T-helper 1 cell treated with Interleukin-12 subunit alpha and Interleukin-12 subunit beta and Interleukin-4 antibody, amounts not matched to agents 30 ng/mL and 1 ng/mL, for 36 hours (primary cell): Measurements from ENCODE around the gene HNRNPA3. TPM values are rescaled to one million over a fixed set of nuclear protein-coding genes. Genes with fewer than 3 reads are reported as not detected.
"Not testable (repeated sequence)": the region's sequence is repeated elsewhere in the genome, so short reads cannot be mapped to it uniquely, and the experiment has no call there.

Experiments used
- intact Hi-C: fragments of 100-400 bp; cut with micrococcal nuclease; formaldehyde crosslinking; loops from one replicate; pipeline ENCODE4 v1.15.1; 2024
- total RNA-seq: library from RNA; stranded (reverse); gene quantifications from 2 replicates; pipeline ENCODE4 v1.2.3, GENCODE V29; 2022

HNRNPA3 gene
- total RNA-seq, 1 donor from 2014 or later, result 295 TPM

GRCh38 chr2:177252808-177253531, 40.4 kb downstream of the HNRNPA3 start:
- intact Hi-C loops, result loop anchor here (1.0 kb wide), 3 partner anchors 10 to 40 kb away; no protein-coding TSS in a partner anchor

DNA sequence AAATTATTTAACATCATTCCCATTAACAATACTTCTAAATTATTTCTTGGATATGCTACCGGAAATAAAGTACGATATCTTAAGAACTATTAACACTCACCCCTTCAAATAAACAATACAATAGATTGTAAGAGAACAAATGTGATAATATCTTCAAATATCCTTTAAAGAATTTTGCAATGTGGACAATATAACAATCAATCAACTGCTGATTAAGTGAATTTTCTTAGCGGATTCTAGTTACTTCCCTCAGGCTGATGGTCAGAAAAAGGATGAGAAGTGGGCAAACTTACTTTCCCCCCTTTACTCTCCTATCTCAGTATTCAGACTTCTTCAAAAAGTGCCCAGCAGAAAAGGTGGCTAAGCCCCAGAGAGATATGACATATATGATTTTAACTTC, 41.1 kb downstream of the HNRNPA3 start:
- intact Hi-C loops, result no loop called here

DNA sequence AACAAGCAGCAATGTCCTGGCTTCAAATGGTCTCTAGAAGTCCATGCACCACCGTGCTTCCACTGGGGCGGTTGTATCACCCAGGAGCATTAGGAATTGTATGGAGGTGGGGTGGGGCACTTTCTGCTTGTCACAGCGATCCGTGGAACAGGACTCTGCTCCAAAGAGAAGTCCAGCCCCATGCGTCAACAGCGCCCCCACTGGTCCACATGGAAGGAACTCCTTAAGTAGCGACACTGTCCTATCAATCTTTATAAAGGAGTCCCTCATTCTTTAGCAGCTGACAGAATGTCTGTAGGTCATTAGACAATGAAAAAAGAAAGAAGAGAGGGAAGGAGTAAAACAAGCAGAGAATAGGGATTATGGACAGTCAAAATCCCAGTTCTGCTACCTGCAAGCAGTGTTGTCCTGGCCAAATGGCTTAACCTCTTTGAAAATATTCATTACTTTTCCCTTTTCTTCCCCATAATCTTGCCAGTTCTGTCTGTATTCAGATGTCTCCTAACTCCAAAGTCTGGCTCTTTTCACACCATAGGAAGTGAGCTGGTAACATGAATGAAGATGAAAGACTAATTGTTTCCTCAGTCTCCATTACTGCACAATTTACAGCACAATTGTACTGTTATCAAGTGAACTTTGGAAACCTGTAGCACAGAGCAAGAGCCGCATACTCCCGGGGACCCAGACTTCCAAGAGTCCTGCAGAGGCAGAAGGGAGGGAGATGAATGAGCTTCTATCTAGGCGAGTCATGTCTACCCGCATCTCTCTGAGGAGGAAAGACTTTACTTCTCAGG, 42.0 kb downstream of the HNRNPA3 start:
- intact Hi-C loops, result no loop called here

DNA sequence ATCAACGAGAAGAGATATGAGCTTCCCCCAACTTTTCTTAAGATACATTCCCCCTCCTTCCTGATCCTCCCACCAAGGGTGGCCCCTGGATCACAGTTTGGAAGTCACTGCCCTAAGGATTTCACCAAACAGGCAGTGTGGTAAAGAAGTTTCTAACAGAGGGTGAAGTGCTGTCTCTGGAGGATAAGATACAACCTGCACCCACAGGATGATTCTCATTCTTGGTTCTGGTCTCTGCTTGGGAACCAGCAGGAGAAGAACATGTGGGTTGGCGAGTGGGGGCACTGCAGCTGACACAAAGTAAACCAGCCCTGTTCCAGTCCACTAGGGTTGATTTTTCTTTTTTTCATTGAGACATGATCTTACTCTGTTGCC, 42.6 kb downstream of the HNRNPA3 start:
- intact Hi-C loops, result no loop called here

GRCh38 chr2:177256026-177256425, 43.4 kb downstream of the HNRNPA3 start:
- intact Hi-C loops, result no loop called here

GRCh38 chr2:177256695-177257094, 44.1 kb downstream of the HNRNPA3 start:
- intact Hi-C loops, result no loop called here

- intact Hi-C loops, result no loop called here
Observed at GRCh38 chr2:177257471-177257870, 44.9 kb downstream of the HNRNPA3 start.

GRCh38 chr2:177258059-177258458, 45.5 kb downstream of the HNRNPA3 start:
- intact Hi-C loops, result no loop called here

GRCh38 chr2:177260379-177260778, 47.8 kb downstream of the HNRNPA3 start:
- intact Hi-C loops, result no loop called here

GRCh38 chr2:177261116-177262060, 48.8 kb downstream of the HNRNPA3 start:
- intact Hi-C loops, result loop anchor here (2.0 kb wide), 2 partner anchors 329 to 1217 kb away; partner anchors contain the start of gene FKBP7

DNA sequence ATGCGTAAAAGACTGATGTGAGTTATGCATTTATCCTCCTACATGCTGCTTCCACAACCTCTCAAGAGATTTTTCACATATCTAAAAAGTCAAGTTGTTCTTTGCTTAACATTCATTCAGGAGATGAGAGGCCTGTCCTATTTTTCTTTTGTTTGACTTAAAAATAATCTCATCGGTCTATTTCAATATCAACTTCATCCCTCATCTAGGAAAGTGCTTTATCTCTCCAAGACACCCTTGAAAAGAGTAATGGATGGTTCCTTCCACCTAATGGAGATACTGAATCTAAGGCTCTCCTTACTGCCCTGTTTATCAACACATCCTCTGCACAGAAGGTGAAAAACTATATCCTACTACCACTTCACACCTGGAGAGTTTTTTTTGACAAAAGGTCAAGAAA, 49.5 kb downstream of the HNRNPA3 start:
- intact Hi-C loops, result loop anchor here (2.0 kb wide), 2 partner anchors 329 to 1217 kb away; partner anchors contain the start of gene FKBP7

DNA sequence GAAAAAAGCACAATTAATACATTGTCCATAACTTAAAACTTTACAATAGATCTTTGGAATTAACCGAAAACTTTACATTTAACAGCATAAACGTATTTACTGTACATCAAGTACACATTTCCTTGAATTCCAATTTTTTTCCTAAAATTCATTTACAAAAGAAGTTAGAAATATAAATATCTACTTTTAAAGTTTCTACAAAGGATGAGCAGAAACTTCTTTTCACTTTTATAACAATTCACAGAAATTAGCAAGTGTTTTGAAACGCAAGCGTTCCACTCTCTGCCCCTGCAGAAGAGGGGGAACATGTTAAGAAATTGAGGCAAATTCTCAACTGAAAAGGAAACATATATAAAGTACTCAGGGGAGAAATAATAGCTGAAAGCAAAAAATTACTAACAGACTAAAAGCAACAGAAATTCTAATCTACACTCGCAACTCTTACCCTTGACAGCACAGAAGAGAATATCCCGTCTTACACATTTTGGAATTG, 50.4 kb downstream of the HNRNPA3 start:
- intact Hi-C loops, result loop anchor here (1.0 to 2.0 kb wide), 12 partner anchors 11 to 1216 kb away; partner anchors contain the start of genes FKBP7 and HNRNPA3

GRCh38 chr2:177263451-177264208, 51.0 kb downstream of the HNRNPA3 start:
- intact Hi-C loops, result loop anchor here (1.0 to 2.0 kb wide), 12 partner anchors 11 to 1215 kb away; partner anchors contain the start of genes FKBP7 and HNRNPA3

DNA sequence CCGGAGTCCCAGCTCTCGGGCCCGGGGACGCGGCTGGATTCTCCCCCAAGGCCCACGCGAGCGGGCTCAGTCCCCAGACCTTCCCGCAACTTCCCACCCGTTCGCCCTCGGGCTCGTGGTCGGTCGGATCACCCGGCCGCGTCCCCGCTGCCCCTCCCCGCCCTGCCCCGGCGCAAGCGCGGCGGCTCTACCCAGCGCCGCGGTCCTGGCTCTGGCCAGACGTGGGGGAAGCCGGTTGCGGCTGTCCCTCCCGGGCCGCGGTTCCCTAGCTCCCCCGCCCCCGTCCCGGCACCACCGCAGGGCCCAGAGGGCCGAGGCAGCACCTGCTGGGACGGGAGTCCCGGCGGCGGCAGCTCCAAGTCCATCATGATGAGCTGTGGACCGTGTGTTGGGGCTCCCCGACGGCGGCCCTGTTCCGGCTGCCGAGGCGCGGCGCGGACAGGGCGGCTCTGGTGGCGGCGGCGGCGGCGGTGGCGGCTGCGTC, 51.7 kb downstream of the HNRNPA3 start:
- intact Hi-C loops, result no loop called here

DNA sequence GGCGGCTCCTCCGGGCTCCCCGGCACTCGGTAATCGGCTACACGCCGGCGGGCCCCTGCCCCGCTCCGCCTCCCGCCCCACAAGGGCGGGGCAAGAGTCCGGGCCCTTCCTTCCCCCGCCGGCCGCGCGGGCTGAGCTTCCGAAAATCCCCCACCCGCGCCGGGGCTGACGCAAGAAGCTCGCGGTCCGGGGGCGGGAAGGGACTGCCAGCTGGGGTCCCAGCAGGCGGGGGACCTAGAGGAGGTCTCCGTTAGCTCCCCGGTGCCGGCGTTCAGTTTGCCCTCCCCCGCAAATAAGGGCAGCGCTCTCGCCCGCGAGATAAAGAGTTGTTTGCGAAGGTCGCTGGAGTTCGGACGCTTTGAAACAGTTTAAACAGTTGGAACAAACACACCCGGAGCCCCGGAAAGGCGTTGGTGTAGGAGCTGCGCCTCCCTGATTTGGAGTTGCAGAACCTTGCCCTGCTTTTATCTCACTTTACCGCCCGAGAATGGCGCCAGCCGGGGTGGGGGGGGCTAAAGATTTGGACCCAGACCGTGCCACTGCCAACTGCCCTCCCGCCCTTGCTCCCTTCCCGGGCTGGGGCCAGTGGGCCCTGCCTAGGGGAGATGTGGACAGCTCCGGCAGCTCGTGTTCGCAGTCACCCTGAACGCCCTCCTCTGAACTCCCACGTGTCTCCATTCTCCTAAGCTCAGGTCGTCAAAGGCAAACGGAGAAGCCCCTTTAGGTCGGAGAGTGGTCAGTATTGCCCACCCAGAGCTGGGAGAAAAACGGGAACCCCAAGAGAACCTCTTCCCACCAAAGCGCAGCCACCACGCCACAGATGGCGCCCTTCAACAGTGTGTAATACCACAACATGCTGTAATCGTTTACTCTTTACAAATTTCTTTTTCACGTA, 52.3 kb downstream of the HNRNPA3 start, which contains the start of gene NFE2L2:
TSS of gene NFE2L2 (minus strand) at position 35 of the 895 bp plus-strand sequence. CDS start 151 bp downstream, outside the sequence.
- intact Hi-C loops, result loop anchor here (1.0 kb wide), 4 partner anchors 8 to 459 kb away; partner anchors contain the start of gene AGPS

DNA sequence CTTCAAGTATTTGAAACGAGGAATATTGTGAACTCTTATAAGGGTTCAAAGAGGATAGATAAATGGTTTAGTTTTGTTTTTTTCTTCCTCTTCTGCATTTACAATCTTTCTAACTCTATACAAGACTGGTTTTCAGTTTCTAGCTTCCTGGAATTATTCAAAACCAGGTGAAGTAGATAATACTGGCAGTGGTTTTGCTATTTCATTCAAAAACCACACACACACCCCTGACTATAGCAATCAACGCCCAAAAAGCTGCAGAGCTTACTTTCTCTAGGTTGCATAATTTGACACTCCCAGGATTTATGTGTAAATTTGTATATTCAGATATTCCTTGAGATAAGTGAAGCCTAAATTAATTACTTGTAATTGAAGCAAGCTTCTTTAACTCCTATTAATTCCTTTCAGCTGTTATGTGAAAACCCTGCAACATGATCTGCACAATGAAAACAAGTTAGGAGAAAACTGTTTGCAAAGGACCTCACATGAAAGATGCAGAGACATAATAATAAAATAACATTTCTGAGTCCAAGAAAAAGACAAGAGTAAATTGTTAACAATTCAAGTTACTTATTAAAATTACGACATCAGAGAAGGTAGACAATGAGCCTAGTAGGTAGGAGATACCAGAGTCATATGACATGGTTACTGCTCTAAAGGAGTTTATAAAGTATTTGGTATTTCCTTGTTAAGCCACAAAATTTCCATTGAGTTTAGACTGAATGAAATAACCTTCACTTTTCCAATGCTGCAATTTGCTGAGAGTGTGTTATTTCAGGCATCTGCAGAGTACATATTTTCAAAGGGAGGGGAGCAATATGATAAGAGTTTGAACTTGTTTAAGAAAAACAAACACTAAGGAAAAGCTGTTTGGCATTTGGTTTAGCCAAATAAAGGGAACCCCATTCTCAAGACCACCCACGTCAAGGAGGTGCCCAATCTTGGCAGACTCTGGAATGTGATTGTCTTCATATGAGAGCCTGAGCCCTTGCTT, 53.5 kb downstream of the HNRNPA3 start:
- intact Hi-C loops, result loop anchor here (1.0 kb wide), 4 partner anchors 7 to 458 kb away; partner anchors contain the start of gene AGPS

DNA sequence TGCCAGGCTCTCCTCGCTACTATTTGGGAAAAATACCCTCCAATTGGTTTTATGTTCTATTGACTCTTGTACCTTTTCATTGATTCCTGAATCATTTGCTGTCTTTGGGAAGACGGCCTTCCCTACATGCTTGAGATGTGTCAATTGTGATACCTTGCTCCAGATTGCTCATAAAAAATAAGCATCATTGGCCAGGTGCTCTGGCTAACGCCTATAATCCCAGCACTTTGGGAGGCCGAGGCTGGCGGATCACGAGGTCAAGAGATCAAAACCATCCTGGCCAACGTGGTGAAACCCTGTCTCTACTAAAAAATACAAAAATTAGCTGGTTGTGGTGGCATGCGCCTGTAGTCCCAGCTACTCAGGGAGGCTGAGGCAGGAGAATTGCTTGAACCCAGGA, 54.4 kb downstream of the HNRNPA3 start:
- intact Hi-C loops, result not testable (repeated sequence)
